ENCODE measurements around the gene ATF4. TPM values are rescaled to one million over a fixed set of nuclear protein-coding genes. Genes with fewer than 3 reads are reported as not detected.
A peak's percentile ranks its signal among the peaks of the same experiment; 100 is the strongest.

ATF4 gene
- total RNA-seq, 1 experiment from 2014 or later = 608 TPM

GRCh38 chr22:39494471-39495120, 25.8 kb upstream of the ATF4 start:
- BruUV-seq (replicated peaks) = no TSS peak
- intact Hi-C loops (cut with micrococcal nuclease) = no loop called here

GRCh38 chr22:39496131-39496838, 24.1 kb upstream of the ATF4 start:
- DNase-seq (ENCODE audit: low read depth, low spot score) (peak; percentile 56), ATAC-seq (peak; percentile 86)
- intact Hi-C loops (cut with micrococcal nuclease) = loop anchor here (1.0 kb wide), 1 partner anchor 33 kb away; no protein-coding TSS in a partner anchor
- ChIA-PET CTCF (interaction anchor here (0.7 to 9.0 kb wide), 18 partner anchors 9 to 681 kb away, joined by 3 to 86 read pairs (median 4); partner anchors contain the start of genes ATF4, RPL3, RPS19BP1 and TNRC6B), POLR2A (interaction anchor here (1.0 to 1.9 kb wide), 5 partner anchors 21 to 33 kb away, joined by 3 to 21 read pairs (median 6); partner anchors contain the start of gene ATF4), RAD21 (ENCODE audit: low non-redundant PET in 1 of 2, low total read pairs in 2 of 2, uncharacterized antibody in 2 of 2, unreplicated experiment in 2 of 2) (interaction anchor here in 1 of 2 experiments (1.0 kb wide), 1 partner anchor 33 kb away, joined by 5 read pairs; no protein-coding TSS in a partner anchor)
- H3K9me3 ChIP-seq (ENCODE audit: control insufficient read depth in 1 of 2, insufficient read depth in 1 of 2, low read depth in 1 of 2, low read length in 2 of 2) = no peaks in the 10 kb centered on the region
- H4K20me1 ChIP-seq (ENCODE audit: insufficient read depth) = no peaks in the 10 kb centered on the region
- H3K4me3 ChIP-seq (replicated peaks in 1 of 2; ENCODE audit: low read depth in 1 of 2, low read length in 2 of 2) = no peak overlapping the region
- TF ChIP-seq CTCF (IDR thresholded peaks at IDR 0.05 in 2 of 3, conservative IDR thresholded peaks at IDR 0.05 in 1 of 3; ENCODE audit: borderline replicate concordance in 1 of 3, insufficient read depth in 1 of 3, low read depth in 2 of 3, low read length in 2 of 3) (peak; percentile 70 to 92 (median 90)), RAD21 (IDR thresholded peaks at IDR 0.05; ENCODE audit: low read depth) (peak; percentile 38; the same call in 1 of the 2 replicates), POLR2AphosphoS5 (IDR thresholded peaks at IDR 0.05; ENCODE audit: low read depth, low read length) (no peak)
- peaks cover 14 to 41% of the 10 kb centered on the region in 2 experiments for H3K4me1 ChIP-seq (ENCODE audit: control insufficient read depth in 1 of 2, insufficient read depth in 2 of 2, low read length in 2 of 2)
- H3K79me2 ChIP-seq (ENCODE audit: insufficient read depth, low read length) = no peaks in the 10 kb centered on the region
- H3K9ac ChIP-seq (ENCODE audit: low read length) = no peak overlapping the region
- H3K9me2 ChIP-seq (ENCODE audit: insufficient read depth) = no peaks in the 10 kb centered on the region
- H3K27me3 ChIP-seq (ENCODE audit: insufficient read depth, low read length) = no peaks in the 10 kb centered on the region
- H2AFZ ChIP-seq (ENCODE audit: low read depth, low read length, poor library complexity, severe bottlenecking) = peak overlapping the region; percentile 82
- H3K27ac ChIP-seq (ENCODE audit: low read depth, low read length) = peak overlapping the region; percentile 43
- BruUV-seq (replicated peaks) = no TSS peak
- H3K4me2 ChIP-seq (ENCODE audit: low read length) = peak overlapping the region; percentile 49
- H3K36me3 ChIP-seq (ENCODE audit: control insufficient read depth in 1 of 2, insufficient read depth in 2 of 2, low read length in 2 of 2) = no peaks in the 10 kb centered on the region

More at GRCh38 chr22:39494471-39495120, 25.8 kb upstream of the ATF4 start:
- H3K36me3 ChIP-seq (ENCODE audit: control insufficient read depth in 1 of 2, insufficient read depth in 2 of 2, low read length in 2 of 2) = no peaks in the 10 kb centered on the region
- TF ChIP-seq RAD21 (IDR thresholded peaks at IDR 0.05; ENCODE audit: low read depth) = no peak
- no peak for TF ChIP-seq POLR2A (IDR thresholded peaks at IDR 0.05; ENCODE audit: borderline replicate concordance, extremely low read depth, insufficient read depth, insufficient read length)
- no peak overlapping the region for H3K9ac ChIP-seq (ENCODE audit: low read length)
- no peak overlapping the region for H3K27ac ChIP-seq (ENCODE audit: low read depth, low read length)
- no peaks in the 10 kb centered on the region for H3K79me2 ChIP-seq (ENCODE audit: insufficient read depth, low read length)
- peaks cover 7 to 36% of the 10 kb centered on the region in 2 experiments for H3K4me1 ChIP-seq (ENCODE audit: control insufficient read depth in 1 of 2, insufficient read depth in 2 of 2, low read length in 2 of 2)
- no peaks in the 10 kb centered on the region for H3K9me2 ChIP-seq (ENCODE audit: insufficient read depth)
- no peak overlapping the region for H3K4me2 ChIP-seq (ENCODE audit: low read length)
- no peaks in the 10 kb centered on the region for H3K27me3 ChIP-seq (ENCODE audit: insufficient read depth, low read length)
- ATAC-seq (no peak), DNase-seq (ENCODE audit: low read depth, low spot score) (no peak)
- ChIA-PET CTCF (interaction anchor here (1.1 to 9.0 kb wide), 7 partner anchors 7 to 530 kb away, joined by 3 to 86 read pairs (median 5); partner anchors contain the start of gene MIEF1), POLR2A (interaction anchor here (1.0 kb wide), 1 partner anchor 25 kb away, joined by 4 read pairs; the partner anchor contains the start of gene ATF4), RAD21 (ENCODE audit: low non-redundant PET in 1 of 2, low total read pairs in 2 of 2, uncharacterized antibody in 2 of 2, unreplicated experiment in 2 of 2) (no interaction called here)
- H4K20me1 ChIP-seq (ENCODE audit: insufficient read depth) = no peaks in the 10 kb centered on the region
- H3K9me3 ChIP-seq (ENCODE audit: control insufficient read depth in 1 of 2, insufficient read depth in 1 of 2, low read depth in 1 of 2, low read length in 2 of 2) = no peaks in the 10 kb centered on the region
- H3K4me3 ChIP-seq (replicated peaks in 1 of 2; ENCODE audit: low read depth in 1 of 2, low read length in 2 of 2) = no peak overlapping the region
- no peak overlapping the region for H2AFZ ChIP-seq (ENCODE audit: low read depth, low read length, poor library complexity, severe bottlenecking)
